GM23338 (cell line): Measurements from ENCODE around the gene MYOT.

ENCODE experiments used
- CREB1 ChIP-seq: fragments of 250-450 bp; sonication (Bioruptor Pico); IDR thresholded peaks from 2 replicates; pipeline ENCODE4 v1.5.0; 2020; ENCODE audit warnings: low read depth, mild to moderate bottlenecking, moderate library complexity
- CTCF ChIP-seq, 2 experiments: fragments of 200-600 bp in 1 of 2; sonication (generic) in 1 of 2; conservative IDR thresholded peaks; 2 replicates each; pipeline versions ENCODE4 v1.5.1 to v1.6.1; 2016 to 2017; ENCODE audit warnings: antibody characterized with exemption in 2 of 2, low read depth in 2 of 2, mild to moderate bottlenecking in 2 of 2, moderate library complexity in 1 of 2
- ETS1 ChIP-seq: IDR thresholded peaks from 2 replicates; pipeline ENCODE4 v1.6.1; 2016; ENCODE audit warnings: antibody characterized with exemption
- EZH2 ChIP-seq: fragments of 200-600 bp; sonication (generic); IDR thresholded peaks from one replicate; pipeline ENCODE4 v1.8.0; 2017; ENCODE audit warnings: antibody characterized with exemption, mild to moderate bottlenecking, low read depth; ENCODE audit not compliant: unreplicated experiment
- EZH2phosphoT487 ChIP-seq: fragments of 200-600 bp; sonication (generic); IDR thresholded peaks from one replicate; pipeline ENCODE4 v1.8.1; 2018; ENCODE audit warnings: antibody characterized with exemption; ENCODE audit not compliant: unreplicated experiment
- JUNB ChIP-seq: IDR thresholded peaks from one replicate; pipeline ENCODE4 v1.6.1; 2016; ENCODE audit warnings: antibody characterized with exemption; ENCODE audit not compliant: unreplicated experiment
- NANOG ChIP-seq: IDR thresholded peaks from 2 replicates; pipeline ENCODE4 v1.6.1; 2016; ENCODE audit warnings: antibody characterized with exemption, borderline replicate concordance
- POLR2AphosphoS5 ChIP-seq: IDR thresholded peaks from 2 replicates; pipeline ENCODE4 v1.6.1; 2016; ENCODE audit warnings: antibody characterized with exemption, low read depth
- REST ChIP-seq: IDR thresholded peaks from one replicate; pipeline ENCODE4 v1.6.1; 2018; ENCODE audit warnings: antibody characterized with exemption; ENCODE audit not compliant: unreplicated experiment
- STAT1 ChIP-seq: IDR thresholded peaks from one replicate; pipeline ENCODE4 v1.6.1; 2016; ENCODE audit warnings: antibody characterized with exemption; ENCODE audit not compliant: unreplicated experiment
- ZNF331 ChIP-seq: fragments of 250-450 bp; sonication (Bioruptor Pico); IDR thresholded peaks from 2 replicates; pipeline ENCODE4 v1.5.0; 2020; ENCODE audit warnings: low read depth, mild to moderate bottlenecking, moderate library complexity
- ZNF462 ChIP-seq: fragments of 250-450 bp; sonication (Bioruptor Pico); IDR thresholded peaks from 2 replicates; pipeline ENCODE4 v1.5.0; 2020; ENCODE audit warnings: mild to moderate bottlenecking, moderate library complexity

GRCh38 chr5:137828180-137828579 lies 39.5 kb upstream of the MYOT start:
- TF ChIP-seq CTCF (conservative IDR thresholded peaks at IDR 0.05; ENCODE audit: low read depth in 2 of 2) = no peak
- TF ChIP-seq EZH2 = no peak
- no peak for TF ChIP-seq POLR2AphosphoS5
- no peak for TF ChIP-seq ZNF331 (CRISPR knock-in tag)
- no peak for TF ChIP-seq JUNB
- no peak for TF ChIP-seq REST
- TF ChIP-seq EZH2phosphoT487 = no peak
- no peak for TF ChIP-seq STAT1
- TF ChIP-seq NANOG = no peak
- no peak for TF ChIP-seq ETS1
- TF ChIP-seq ZNF462 (CRISPR knock-in tag) = no peak
- TF ChIP-seq CREB1 = no peak
